ENCODE data around the gene RSU1.

The RSU1 gene

GRCh38 chr10:16689227-16689626 is 128.0 kb downstream of the RSU1 start:
- no peak for DNase-seq (ENCODE audit: low read depth)
- TF ChIP-seq, protein P1, sequence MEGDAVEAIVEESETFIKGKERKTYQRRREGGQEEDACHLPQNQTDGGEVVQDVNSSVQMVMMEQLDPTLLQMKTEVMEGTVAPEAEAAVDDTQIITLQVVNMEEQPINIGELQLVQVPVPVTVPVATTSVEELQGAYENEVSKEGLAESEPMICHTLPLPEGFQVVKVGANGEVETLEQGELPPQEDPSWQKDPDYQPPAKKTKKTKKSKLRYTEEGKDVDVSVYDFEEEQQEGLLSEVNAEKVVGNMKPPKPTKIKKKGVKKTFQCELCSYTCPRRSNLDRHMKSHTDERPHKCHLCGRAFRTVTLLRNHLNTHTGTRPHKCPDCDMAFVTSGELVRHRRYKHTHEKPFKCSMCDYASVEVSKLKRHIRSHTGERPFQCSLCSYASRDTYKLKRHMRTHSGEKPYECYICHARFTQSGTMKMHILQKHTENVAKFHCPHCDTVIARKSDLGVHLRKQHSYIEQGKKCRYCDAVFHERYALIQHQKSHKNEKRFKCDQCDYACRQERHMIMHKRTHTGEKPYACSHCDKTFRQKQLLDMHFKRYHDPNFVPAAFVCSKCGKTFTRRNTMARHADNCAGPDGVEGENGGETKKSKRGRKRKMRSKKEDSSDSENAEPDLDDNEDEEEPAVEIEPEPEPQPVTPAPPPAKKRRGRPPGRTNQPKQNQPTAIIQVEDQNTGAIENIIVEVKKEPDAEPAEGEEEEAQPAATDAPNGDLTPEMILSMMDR (IDR thresholded peaks at IDR 0.05; ENCODE audit: control insufficient read depth, insufficient read depth, low read depth, low read length, missing control alignments), result no peak
- H3K4me3 ChIP-seq (ENCODE audit: control insufficient read depth, low read depth, low read length), result no peak overlapping the region

DNA sequence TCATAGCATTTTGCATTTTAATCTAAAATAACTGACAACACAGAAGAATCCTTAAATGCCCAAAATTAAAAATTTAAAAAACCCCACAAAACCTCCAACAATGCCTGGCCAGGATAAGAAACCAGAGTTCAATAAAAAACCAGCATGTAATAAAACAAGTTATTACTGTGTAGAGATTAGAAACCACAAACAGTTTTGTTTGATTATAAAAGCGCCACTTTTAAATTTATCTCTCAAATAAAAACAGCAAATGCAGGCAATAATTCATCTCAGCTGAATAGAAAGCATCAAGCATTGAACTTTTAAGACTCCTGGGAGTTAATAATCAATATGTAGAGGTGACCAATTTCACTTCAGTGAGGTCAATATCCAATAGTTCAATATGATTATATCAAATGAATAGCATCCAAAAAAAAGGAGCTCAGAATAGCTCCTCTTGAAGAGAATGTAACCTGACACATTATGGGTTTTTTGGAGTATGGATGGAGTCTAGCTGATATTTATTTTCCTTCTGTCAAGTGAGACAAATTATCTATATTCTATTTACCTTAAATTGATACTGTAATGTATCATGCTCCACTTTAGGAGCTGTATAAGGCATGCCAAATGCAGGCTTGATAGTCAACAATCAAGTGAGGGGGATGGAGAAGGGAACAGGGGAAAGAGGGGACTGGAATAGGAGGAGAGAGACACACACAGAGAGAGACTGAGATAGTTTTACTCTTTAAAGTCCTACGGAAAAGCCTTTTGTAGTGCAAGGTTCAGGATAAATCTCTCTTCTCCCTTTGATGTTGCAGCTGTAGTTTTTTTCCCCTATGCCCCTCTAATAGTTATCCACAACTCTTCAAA is 130.9 kb downstream of the RSU1 start:
- H3K4me3 ChIP-seq (ENCODE audit: control insufficient read depth, low read depth, low read length), result no peak overlapping the region
- no peak for DNase-seq (ENCODE audit: low read depth)
- TF ChIP-seq, protein P1 (IDR thresholded peaks at IDR 0.05; ENCODE audit: control insufficient read depth, insufficient read depth, low read depth, low read length, missing control alignments), result no peak

- TF ChIP-seq, protein P1 (IDR thresholded peaks at IDR 0.05; ENCODE audit: control insufficient read depth, insufficient read depth, low read depth, low read length, missing control alignments), result no peak
- no peak for DNase-seq (ENCODE audit: low read depth)
- no peak overlapping the region for H3K4me3 ChIP-seq (ENCODE audit: control insufficient read depth, low read depth, low read length)
Observed at GRCh38 chr10:16685551-16685950, 131.7 kb downstream of the RSU1 start.

DNA sequence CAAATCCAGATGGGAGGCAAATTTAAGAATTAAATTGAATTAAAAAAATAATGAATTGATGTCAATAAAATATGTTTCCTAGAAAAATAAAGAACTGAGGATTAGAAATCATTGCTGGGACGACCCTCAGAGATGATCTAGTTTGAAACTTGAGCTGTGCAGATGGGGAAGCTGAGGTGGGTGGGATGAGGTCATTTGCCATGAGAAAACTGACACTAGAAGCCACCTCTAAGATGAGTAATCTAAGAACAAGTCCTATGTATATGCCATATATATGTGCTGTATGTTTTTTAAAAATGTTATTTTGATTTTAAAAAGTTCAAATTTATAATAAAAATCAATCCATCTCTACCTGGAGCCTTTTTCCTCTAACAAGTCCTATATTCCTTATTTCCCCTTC is 135.7 kb downstream of the RSU1 start:
- TF ChIP-seq, protein P1 (IDR thresholded peaks at IDR 0.05; ENCODE audit: control insufficient read depth, insufficient read depth, low read depth, low read length, missing control alignments), result no peak
- DNase-seq (ENCODE audit: low read depth), result no peak

DNA sequence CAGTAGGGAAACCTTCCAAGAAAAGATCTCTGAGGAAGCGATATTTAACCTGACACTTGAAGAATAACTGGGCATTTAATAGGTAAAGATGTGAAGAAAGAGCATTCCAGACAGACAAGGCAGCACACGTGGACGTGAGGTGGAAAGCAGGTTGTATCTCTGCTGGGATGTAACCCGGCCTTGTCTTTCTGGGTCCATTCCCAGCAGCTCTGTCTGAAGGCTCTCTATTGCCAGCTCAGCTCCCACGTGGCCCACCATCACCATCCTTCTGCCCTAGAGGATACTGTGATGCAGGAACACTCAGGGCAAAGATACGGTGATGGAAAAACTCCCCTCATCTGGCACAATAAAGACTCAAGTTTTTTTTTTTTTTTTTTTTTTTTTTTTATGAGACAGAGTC is 137.7 kb downstream of the RSU1 start:
- H3K4me3 ChIP-seq (ENCODE audit: control insufficient read depth, low read depth, low read length), result no peak overlapping the region
- TF ChIP-seq, protein P1 (IDR thresholded peaks at IDR 0.05; ENCODE audit: control insufficient read depth, insufficient read depth, low read depth, low read length, missing control alignments), result no peak
- DNase-seq (ENCODE audit: low read depth), result no peak

More for the DNA sequence above, 135.7 kb downstream of the RSU1 start:
- H3K4me3 ChIP-seq (ENCODE audit: control insufficient read depth, low read depth, low read length), result no peak overlapping the region

DNA sequence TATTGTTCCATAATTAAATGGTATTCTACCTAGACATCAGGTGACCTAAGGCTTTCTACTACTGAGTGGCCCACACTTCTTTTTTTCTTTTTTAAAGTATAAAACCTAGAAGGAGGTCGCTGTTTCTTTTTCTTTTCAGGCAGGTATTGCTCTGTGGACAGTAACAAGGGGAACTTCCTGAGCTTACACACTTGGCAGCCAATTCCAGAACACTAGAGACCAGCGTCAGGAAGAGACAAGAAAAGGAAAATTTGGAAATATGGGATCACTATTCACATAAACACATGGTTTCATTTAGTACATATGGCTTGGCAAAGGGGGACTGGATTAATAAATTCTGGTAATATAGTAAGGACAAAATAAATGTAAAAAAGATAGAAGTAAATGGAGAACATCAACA is 141.9 kb downstream of the RSU1 start:
- no peak for DNase-seq (ENCODE audit: low read depth)
- TF ChIP-seq, protein P1 (IDR thresholded peaks at IDR 0.05; ENCODE audit: control insufficient read depth, insufficient read depth, low read depth, low read length, missing control alignments), result no peak
- H3K4me3 ChIP-seq (ENCODE audit: control insufficient read depth, low read depth, low read length), result no peak overlapping the region
